M059J (cell line): ENCODE data around the gene AXIN1. TPM values are rescaled to one million over a fixed set of nuclear protein-coding genes. Genes with fewer than 3 reads are reported as not detected.

Source experiments
- DNase-seq: peaks from one replicate; pipeline ENCODE4 v3.0.0-alpha.2; 2012; ENCODE audit warnings: low read depth
- total RNA-seq: library from RNA; depleted of rRNA; stranded (reverse); fragments of >200 nt; shearing (Covaris generic); gene quantifications from 2 replicates; pipeline ENCODE4 v1.2.3, GENCODE V29; 2014; rRNA removed

Gene AXIN1
- total RNA-seq, 1 experiment from 2014 or later: 15.5 TPM

DNA sequence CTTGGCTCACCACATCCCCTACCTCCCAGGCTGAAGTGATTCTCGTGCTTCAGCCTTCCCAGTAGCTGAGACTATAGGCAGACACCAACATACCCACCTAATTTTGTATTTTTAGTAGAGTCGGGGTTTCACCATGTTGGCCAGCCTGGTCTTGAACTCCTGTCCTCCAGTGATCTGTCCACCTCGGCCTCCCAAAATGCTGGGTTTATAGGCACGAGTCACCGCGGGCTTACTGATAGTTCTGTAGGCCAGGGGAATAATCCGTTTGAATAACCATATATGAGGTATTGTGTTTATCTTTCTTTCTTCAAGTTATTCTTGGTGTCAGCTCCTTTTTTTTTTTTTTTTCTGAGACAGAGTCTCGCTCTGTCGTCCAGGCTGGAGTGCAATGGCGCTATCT is 110.2 kb downstream of the AXIN1 start:
- peak; percentile 18 for DNase-seq

DNA sequence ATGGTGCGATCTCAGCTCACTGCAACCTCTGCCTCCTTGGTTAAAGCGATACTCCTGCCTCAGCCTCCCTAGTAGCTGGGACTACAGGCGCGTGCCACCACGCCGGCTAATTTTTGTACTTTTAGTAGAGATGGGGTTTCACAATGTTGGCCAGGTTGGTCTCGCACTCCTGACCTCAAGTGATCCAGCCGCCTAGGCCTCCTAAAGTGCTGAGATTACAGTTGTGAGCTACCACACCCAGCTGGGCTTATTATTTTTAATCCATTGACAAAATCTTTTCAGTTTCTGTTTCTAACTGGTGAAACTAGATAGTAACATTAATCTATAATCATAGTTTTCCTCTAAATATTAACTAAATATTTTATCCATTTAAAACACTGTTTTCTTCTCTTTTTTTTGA is 112.0 kb downstream of the AXIN1 start:
- no peak for DNase-seq

DNA sequence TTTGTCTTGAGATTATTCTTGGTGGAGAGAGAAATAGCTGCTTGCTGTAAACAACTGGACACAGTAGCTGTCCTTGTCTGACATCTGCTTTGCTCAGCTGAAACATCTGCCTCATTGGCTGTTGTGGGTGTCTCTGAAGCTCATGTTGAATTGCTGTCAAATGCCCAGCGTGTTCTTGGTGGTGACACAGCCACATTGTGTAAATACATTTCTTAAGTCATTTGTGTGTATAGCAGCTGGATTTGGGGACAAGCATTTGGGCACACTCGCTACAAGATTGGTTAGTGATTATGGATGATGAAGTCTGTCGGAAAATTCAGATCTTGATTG is 112.6 kb downstream of the AXIN1 start:
- no peak for DNase-seq

Other genes starting within 250 kb of the AXIN1 start
- gene NPRL3, start 214.1 kb downstream of the AXIN1 start, total RNA-seq: 5.3 and 6.9 TPM in 2 replicates
- gene HBZ, start 200.1 kb downstream of the AXIN1 start, total RNA-seq: not detected in 2 replicates
- not detected in 2 replicates for gene HBM, start 186.7 kb downstream of the AXIN1 start, total RNA-seq
- 1.4 TPM in 1 of 2 replicates, not detected in the other for gene HBA2, start 179.8 kb downstream of the AXIN1 start, total RNA-seq
- not detected in 2 replicates for gene HBA1, start 176.0 kb downstream of the AXIN1 start, total RNA-seq
- not detected in 2 replicates for gene HBQ1, start 172.3 kb downstream of the AXIN1 start, total RNA-seq
- 15.0 and 15.8 TPM in 2 replicates for gene LUC7L, start 123.3 kb downstream of the AXIN1 start, total RNA-seq
- gene FAM234A, start 117.9 kb downstream of the AXIN1 start, total RNA-seq: 166 and 215 TPM in 2 replicates
- gene RGS11, start 76.8 kb downstream of the AXIN1 start, total RNA-seq: not detected in 2 replicates
- not detected in 2 replicates for gene ARHGDIG, start 72.1 kb downstream of the AXIN1 start, total RNA-seq
- 0.25 TPM in 1 of 2 replicates, not detected in the other for gene PDIA2, start 69.6 kb downstream of the AXIN1 start, total RNA-seq
- 162 and 177 TPM in 2 replicates for gene MRPL28, start 17.8 kb upstream of the AXIN1 start, total RNA-seq
- gene PGAP6, start 29.3 kb upstream of the AXIN1 start, total RNA-seq: 54.9 and 71.2 TPM in 2 replicates
- gene NME4, start 44.5 kb upstream of the AXIN1 start, total RNA-seq: 92.0 and 101 TPM in 2 replicates
- gene DECR2, start 49.2 kb upstream of the AXIN1 start, total RNA-seq: 2.2 and 6.6 TPM in 2 replicates
- gene RAB11FIP3, start 72.9 kb upstream of the AXIN1 start, total RNA-seq: 14.0 and 21.1 TPM in 2 replicates
- 23.2 and 36.7 TPM in 2 replicates for gene CAPN15, start 175.0 kb upstream of the AXIN1 start, total RNA-seq
- not detected in 2 replicates for gene PRR35, start 207.7 kb upstream of the AXIN1 start, total RNA-seq
- gene NHLRC4, start 214.3 kb upstream of the AXIN1 start, total RNA-seq: 0.12 TPM in 1 of 2 replicates, not detected in the other
- 35.9 and 43.8 TPM in 2 replicates for gene PIGQ, start 217.2 kb upstream of the AXIN1 start, total RNA-seq
- gene RAB40C, start 237.3 kb upstream of the AXIN1 start, total RNA-seq: 15.2 and 16.8 TPM in 2 replicates